Omental fat pad (tissue), 4 donors: ENCODE data around the gene PKNOX1. TPM values are rescaled to one million over a fixed set of nuclear protein-coding genes. Genes with fewer than 3 reads are reported as not detected.
"Not testable (repeated sequence)": the region's sequence is repeated elsewhere in the genome, so short reads cannot be mapped to it uniquely, and the experiment has no call there.

Experiments
- ATAC-seq: fragments of 150-250 bp; one replicate; pipeline ENCODE4 v1.9.1; 2016; ENCODE audit warnings: mild to moderate bottlenecking, moderate library complexity; ENCODE audit not compliant: low FRiP score
- DNase-seq: peaks from one replicate; pipeline ENCODE4 v3.0.0-alpha.2; 2019; ENCODE audit warnings: low spot score
- small RNA-seq: library from RNA; depleted of rRNA; stranded (forward); fragments of <200 nt; gene quantifications from one replicate; pipeline ENCODE3, GENCODE V24; 2016
- total RNA-seq, 4 donors: library from RNA; depleted of rRNA; stranded (reverse); fragments of >200 nt; gene quantifications; one replicate each; pipeline ENCODE4 v1.1.0, GENCODE V29; 2016

The PKNOX1 gene
- total RNA-seq, 4 donors from 2014 or later = 9.2 to 27.7 (median 18.6) TPM

DNA sequence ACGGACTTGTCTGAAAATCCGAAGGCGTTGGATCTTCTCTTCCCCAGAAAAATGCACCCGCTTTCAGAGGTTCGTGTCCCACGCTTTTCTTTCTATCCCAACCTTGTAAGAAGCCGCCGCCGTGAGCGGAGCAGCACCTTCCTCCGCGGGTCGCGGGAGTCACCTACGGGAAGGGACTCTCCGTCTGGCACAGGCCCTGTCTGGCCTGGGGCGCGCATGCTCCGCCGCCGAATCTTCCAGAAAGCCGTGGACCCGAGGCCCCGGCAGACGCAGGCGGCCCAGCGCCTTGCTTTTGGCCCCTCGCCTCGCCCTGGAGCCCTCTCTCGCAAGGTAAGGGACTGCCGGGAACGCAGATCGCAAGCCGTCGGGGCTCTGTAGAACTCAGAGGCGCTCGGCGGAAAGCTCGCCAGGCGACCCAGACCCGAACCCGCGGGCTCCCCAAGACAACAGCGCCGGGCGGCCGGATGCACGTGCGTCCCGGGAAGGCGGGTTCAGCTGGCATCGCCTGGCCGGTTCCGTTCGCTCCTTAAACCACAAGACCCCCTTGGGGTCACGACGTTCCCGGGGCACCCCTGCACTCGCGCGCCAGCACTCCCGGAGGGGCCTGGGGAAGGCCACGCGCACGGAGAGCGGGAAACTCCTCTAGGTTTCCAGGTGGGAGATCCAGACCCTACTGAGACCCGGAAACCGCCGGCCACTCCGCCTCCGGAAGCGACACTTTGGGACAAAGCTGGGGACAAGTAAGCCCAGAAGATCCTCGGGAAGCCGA is 100.2 kb downstream of the PKNOX1 start:
- not testable (repeated sequence) for ATAC-seq, DNase-seq

GRCh38 chr21:43075170-43076022 is 101.0 kb downstream of the PKNOX1 start, which contains the start of gene CBS:
CBS (minus strand) TSS chr21:43075835; CDS start chr21:43072193, 3,642 bp downstream.
- DNase-seq, ATAC-seq: not testable (repeated sequence)

- ATAC-seq, DNase-seq: not testable (repeated sequence)
Observed at GRCh38 chr21:43076023-43076637, 101.8 kb downstream of the PKNOX1 start.

- not testable (repeated sequence) for ATAC-seq, DNase-seq
Observed at GRCh38 chr21:43076643-43077042, 102.3 kb downstream of the PKNOX1 start.

GRCh38 chr21:43082587-43083300 is 108.4 kb downstream of the PKNOX1 start:
- DNase-seq, ATAC-seq: not testable (repeated sequence)

Small RNA genes within 50 kb of the gene (small RNA-seq; reads per million reads assigned to genes)
- gene MIR5692B = not detected

Other genes starting within 250 kb of the PKNOX1 start
- 10 to 100 TPM in 2 of 4 donors, 1 to 10 TPM in 2; 8.5 to 28.3 (median 13.6) TPM for gene WDR4, start 95.0 kb upstream of the PKNOX1 start, total RNA-seq
- 10 to 100 TPM; 45.4 to 79.0 (median 51.9) TPM for gene NDUFV3, start 81.3 kb upstream of the PKNOX1 start, total RNA-seq
- gene ERVH48-1, start 48.9 kb upstream of the PKNOX1 start, total RNA-seq = not detected
- gene CBS, start 101.3 kb downstream of the PKNOX1 start, total RNA-seq = 10 to 100 TPM; 13.5 to 33.9 (median 23.4) TPM
- 10 to 100 TPM; 35.6 to 91.9 (median 76.6) TPM for gene U2AF1, start 133.0 kb downstream of the PKNOX1 start, total RNA-seq
- gene CRYAA, start 194.4 kb downstream of the PKNOX1 start, total RNA-seq = not detected